GM21717 (cell line): ENCODE results near the gene SHROOM3.
"Not testable (repeated sequence)": the region's sequence is repeated elsewhere in the genome, so short reads cannot be mapped to it uniquely, and the experiment has no call there.

ENCODE experiments used
- ATAC-seq: cut with Tn5 transposase; IDR thresholded peaks from one replicate; pipeline ENCODE4 v1.9.1; 2021; ENCODE audit warnings: mild to moderate bottlenecking, moderate library complexity; ENCODE audit not compliant: unreplicated experiment

SHROOM3 gene

DNA sequence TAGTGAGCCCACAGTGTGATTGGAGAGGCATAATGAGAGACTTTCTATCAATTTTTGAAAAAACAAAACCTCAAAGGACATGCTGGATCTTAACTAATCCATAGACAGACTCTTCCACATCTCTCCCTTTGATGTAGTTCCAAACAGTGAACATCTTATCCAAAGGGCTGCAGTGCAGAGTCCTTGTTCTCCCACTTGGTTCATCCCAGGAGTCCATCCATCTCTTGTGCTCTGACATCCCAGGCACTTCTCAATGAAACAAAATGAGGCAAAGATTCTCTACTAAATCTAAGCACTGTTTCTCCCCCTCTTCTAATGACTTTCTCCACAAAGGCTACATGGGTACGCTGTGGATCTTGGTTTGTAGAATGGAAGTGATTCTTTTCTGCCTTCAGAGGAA is 8.3 kb downstream of the SHROOM3 start:
- no peak for ATAC-seq

GRCh38 chr4:76445911-76446310 is 10.9 kb downstream of the SHROOM3 start:
- no peak for ATAC-seq

- no peak for ATAC-seq
Measured at GRCh38 chr4:76447393-76447851, 12.4 kb downstream of the SHROOM3 start.

- no peak for ATAC-seq
Measured at GRCh38 chr4:76448211-76448610, 13.2 kb downstream of the SHROOM3 start.

DNA sequence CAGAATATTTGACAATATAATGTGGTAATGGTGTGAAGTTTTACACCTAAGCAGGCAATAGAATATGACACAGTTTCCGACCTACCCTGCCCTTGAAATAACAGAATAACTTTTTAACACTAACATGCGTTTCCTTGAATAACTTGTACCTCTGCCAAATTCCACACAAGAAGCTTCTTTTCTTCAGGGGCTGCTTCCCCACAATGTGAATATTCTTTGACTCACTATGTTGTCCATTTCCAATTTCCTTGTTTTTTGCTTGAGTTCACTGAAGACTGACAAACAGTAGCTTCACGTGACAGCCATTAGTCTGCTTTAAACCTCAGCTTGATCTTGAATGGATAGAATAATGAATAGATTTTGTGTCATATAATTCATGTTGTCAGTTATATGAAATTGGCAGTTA is 14.3 kb downstream of the SHROOM3 start:
- ATAC-seq: no peak

- ATAC-seq: no peak
Measured at GRCh38 chr4:76449833-76450232, 14.8 kb downstream of the SHROOM3 start.

DNA sequence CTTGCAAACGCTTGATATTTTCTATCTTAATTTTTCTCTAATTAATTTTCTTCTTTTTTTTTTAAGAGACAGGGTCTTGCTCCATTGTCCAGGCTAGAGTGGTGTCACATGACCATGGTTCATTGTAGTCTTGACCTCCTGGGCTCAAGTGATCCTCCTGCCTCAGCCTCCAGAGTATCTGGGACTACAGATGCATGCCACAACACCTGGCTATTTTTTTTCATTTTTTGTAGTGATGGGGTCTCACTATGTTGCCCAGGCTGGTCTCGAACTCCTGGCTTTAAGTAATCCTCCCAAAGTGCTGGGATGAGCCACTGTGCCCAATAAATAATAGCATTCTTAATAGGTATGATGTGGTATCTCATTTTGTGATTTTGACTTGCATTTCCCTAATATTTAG is 18.2 kb downstream of the SHROOM3 start:
- ATAC-seq: no peak

GRCh38 chr4:76454073-76454472 is 19.0 kb downstream of the SHROOM3 start:
- ATAC-seq: not testable (repeated sequence)

- ATAC-seq: no peak
Measured at GRCh38 chr4:76457885-76458284, 22.9 kb downstream of the SHROOM3 start.

- no peak for ATAC-seq
Measured at GRCh38 chr4:76458297-76458696, 23.3 kb downstream of the SHROOM3 start.

DNA sequence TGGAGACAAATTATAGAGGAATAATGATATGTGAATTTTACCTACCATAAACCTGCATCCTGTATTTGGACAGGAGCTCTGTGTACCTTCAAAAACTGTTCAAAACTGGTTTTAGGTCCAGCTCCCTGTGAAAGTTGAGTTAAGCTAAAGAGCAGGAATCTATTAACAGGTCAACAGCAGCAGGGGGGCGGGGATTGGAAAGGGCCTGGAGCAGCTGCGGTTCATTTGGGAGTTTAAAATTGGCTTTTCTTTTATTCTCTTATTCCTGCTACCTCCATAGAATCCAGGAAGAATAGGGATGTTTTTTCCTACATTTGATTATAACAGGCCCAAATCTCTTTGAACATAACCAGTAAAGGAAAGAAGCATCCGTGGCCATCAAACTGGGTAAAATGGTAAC is 23.8 kb downstream of the SHROOM3 start:
- ATAC-seq: no peak

GRCh38 chr4:76459291-76459723 is 24.3 kb downstream of the SHROOM3 start:
- no peak for ATAC-seq

GRCh38 chr4:76463568-76463967 is 28.5 kb downstream of the SHROOM3 start:
- ATAC-seq: no peak

DNA sequence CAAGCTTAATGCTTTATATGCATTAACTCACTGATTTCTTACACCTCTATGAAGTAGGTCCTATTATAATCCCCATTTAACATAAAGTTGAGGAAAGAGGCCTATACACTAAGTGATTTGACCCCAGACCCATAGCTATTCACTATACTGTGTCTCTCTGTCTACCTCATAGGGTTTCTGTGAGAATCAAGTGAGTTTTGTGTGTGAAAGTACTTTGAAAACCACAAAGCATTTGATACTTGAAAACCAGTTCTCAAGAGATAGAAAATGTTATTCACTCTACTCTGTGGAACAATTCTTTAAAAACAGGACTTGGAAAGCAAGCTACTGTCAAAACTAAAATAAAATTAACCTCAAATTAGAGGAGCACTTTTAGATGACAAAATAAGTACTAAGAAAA is 35.0 kb downstream of the SHROOM3 start:
- ATAC-seq: no peak

DNA sequence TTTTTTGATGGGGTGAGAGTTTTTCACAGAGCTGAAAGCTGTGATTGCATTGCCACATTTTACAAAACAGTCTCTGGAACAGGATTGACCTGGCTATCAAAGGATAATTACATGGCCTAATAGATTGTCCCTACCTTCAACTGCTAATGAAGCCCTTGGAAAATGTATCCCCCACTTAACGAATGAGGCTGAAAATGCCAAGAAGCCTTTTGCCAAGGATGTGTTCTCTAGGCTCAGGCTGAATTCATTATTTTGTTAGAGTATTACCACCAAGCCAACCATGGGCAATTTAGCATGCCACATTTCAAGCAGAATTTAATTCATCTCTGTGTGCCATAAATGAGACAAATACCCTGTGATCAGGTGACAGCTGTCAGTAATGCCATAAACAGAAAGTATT is 35.5 kb downstream of the SHROOM3 start:
- no peak for ATAC-seq

DNA sequence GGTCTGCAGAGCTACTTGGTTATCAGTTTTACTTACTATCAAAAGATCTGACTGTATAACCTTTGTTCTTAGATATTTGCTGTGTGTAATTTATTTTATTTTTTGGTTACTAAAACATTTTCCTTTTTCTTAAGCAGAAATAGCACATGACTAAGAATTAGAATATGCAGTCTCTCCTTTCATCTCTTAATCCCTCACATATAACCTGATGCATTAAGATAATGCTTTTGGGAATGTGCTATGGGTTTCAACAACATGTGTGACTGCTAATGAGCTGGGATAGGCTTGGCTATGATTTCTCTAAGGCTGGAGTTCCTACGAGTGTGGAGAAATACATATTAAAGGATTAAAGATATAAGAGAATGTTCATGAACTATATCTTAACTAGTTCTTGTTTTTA is 41.5 kb downstream of the SHROOM3 start:
- no peak for ATAC-seq

GRCh38 chr4:76484654-76485053 is 49.6 kb downstream of the SHROOM3 start:
- no peak for ATAC-seq

DNA sequence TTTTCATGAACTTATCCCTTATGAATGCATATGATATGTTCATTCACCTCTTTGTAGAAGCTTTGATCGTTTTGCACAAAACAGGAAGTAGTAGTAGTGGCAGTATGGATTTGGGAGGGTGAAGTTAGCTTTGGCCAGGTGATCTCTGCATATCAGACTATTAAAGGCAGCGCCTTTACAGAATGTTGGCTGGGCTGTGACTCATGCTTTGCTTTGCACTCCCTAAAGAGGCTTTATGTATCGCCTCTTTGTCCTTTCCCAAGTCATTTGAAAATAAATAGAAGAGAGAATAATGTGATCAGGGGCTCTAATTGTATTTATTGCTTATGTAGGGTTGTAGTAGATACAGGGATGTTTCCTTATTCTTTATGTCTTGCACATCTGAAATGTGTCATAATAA is 50.4 kb downstream of the SHROOM3 start:
- ATAC-seq: no peak

GRCh38 chr4:76486588-76487276 is 51.7 kb downstream of the SHROOM3 start:
- no peak for ATAC-seq

- ATAC-seq: no peak
Measured at GRCh38 chr4:76487621-76488020, 52.6 kb downstream of the SHROOM3 start.

- no peak for ATAC-seq
Measured at GRCh38 chr4:76488455-76488854, 53.4 kb downstream of the SHROOM3 start.

DNA sequence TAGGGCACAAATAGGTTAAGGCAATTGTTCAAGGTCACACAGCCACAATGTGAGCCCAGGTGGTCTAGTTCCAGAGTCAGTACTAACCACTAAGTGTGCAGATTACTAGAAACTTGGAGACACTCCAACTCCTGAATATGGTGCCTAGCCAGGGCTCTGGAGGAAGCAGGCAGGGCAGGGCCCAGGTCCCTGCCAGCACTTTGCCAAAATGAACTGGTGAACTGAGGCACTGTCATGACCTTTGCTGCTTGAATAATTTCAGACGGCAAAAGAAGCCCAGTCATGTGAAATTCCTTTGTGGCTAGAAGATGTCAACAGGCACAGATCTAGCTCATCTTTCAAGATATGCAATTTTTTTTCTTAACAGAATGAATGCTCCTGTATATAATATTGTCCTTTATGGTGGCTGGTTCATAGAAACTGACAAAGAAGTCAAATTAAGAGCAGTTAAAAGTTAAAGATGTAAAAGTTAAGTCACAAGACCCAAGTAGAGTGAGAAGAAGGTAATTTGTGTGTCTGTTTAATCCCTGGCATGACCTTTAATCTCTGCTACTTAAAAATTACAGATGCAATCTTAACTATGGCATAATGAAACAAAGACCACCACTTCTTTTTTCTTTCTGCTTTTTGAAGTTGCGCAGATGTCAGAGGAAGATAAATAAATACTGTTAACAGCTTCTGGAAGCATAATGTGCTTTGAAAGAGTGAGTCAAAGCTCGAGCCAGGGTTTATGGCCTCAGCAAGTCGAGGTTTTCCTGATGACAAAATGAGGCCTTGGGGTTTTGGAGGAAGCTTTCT is 54.1 kb downstream of the SHROOM3 start:
- ATAC-seq: no peak
